Measurements from ENCODE around the gene SNX22.

- TF ChIP-seq PATZ1 (CRISPR knock-in tag; IDR thresholded peaks at IDR 0.05; ENCODE audit: borderline replicate concordance) (no peak), TOX (CRISPR knock-in tag; IDR thresholded peaks at IDR 0.05; ENCODE audit: borderline replicate concordance) (no peak), ARNTL (CRISPR knock-in tag; IDR thresholded peaks at IDR 0.05; ENCODE audit: borderline replicate concordance, low read depth) (no peak)
Measured at GRCh38 chr15:64158363-64159134, 7.0 kb downstream of the SNX22 start.
